Lung (tissue), 12 donors: Measurements from ENCODE around the gene BEST4. TPM values are rescaled to one million over a fixed set of nuclear protein-coding genes. Genes with fewer than 3 reads are reported as not detected.

Experiments
- ATAC-seq: fragments of 200-7000 bp; cut with Tn5 transposase; one replicate; pipeline ENCODE4 v1.9.1; 2020; ENCODE audit warnings: moderate number of reproducible peaks; ENCODE audit not compliant: insufficient read depth, low FRiP score
- DNase-seq, 3 donors: peaks; one replicate each; pipeline ENCODE4 v3.0.0-alpha.2; 2013 to 2017
- H3K27ac ChIP-seq, 2 donors: one replicate each; pipeline ENCODE4 v1.5.1; 2013; ENCODE audit warnings: mild to moderate bottlenecking in 2 of 2, moderate library complexity in 2 of 2, control low read depth in 1 of 2, inconsistent platforms in 1 of 2, low read depth in 1 of 2, low read length in 1 of 2
- H3K27me3 ChIP-seq, 3 donors: one replicate each; pipeline ENCODE4 v1.5.1; 2013; ENCODE audit warnings: low read length in 2 of 3; ENCODE audit not compliant: control insufficient read depth in 3 of 3, insufficient read depth in 3 of 3
- H3K36me3 ChIP-seq, 4 donors: one replicate each; pipeline ENCODE4 v1.5.1; 2013; ENCODE audit warnings: low read length in 4 of 4, mild to moderate bottlenecking in 1 of 4, moderate library complexity in 1 of 4; ENCODE audit not compliant: control insufficient read depth in 4 of 4, insufficient read depth in 4 of 4
- H3K4me1 ChIP-seq, 5 donors: one replicate each; pipeline ENCODE4 v1.5.1; 2013; ENCODE audit warnings: low read length in 5 of 5, mild to moderate bottlenecking in 2 of 5, moderate library complexity in 1 of 5; ENCODE audit not compliant: control insufficient read depth in 5 of 5, insufficient read depth in 5 of 5
- H3K4me3 ChIP-seq: one replicate; pipeline ENCODE4 v1.5.1; 2013; ENCODE audit warnings: mild to moderate bottlenecking, control low read depth, moderate library complexity
- H3K9ac ChIP-seq, 2 donors: one replicate each; pipeline ENCODE4 v1.5.1; 2013; ENCODE audit warnings: low read length in 2 of 2, control low read depth in 1 of 2; ENCODE audit not compliant: insufficient read depth in 1 of 2
- H3K9me3 ChIP-seq, 4 donors: one replicate each; pipeline ENCODE4 v1.5.1; 2013; ENCODE audit warnings: low read length in 3 of 4, mild to moderate bottlenecking in 1 of 4, moderate library complexity in 1 of 4; ENCODE audit not compliant: control insufficient read depth in 4 of 4, insufficient read depth in 3 of 4
- WGBS, 2 donors: extraction: QIAGEN DNeasy Blood & Tissue Kit; methylation state at CpG; one replicate each; pipeline ENCODE4 v1.1.7; 2013; 5-methylcytosine and 5-hydroxymethylcytosine counted together
- polyA plus RNA-seq, 2 donors: library from polyadenylated mRNA; stranded (reverse); fragments of 200-250 nt; gene quantifications; one replicate each; pipeline ENCODE4 v1.2.1, GENCODE V29; 2013
- total RNA-seq, 2 donors: library from RNA; depleted of rRNA in 1 of 2; stranded (reverse); fragments of >200 nt in 1 of 2; gene quantifications; one replicate each; pipeline ENCODE4 v1.2.1, GENCODE V29; 2014 to 2021
- TF ChIP-seq, protein P1 (sequence below): IDR thresholded peaks from 2 replicates; pipeline ENCODE4 v1.5.1; 2012; ENCODE audit warnings: mild to moderate bottlenecking; ENCODE audit errors: control extremely low read depth, extremely low read depth
- donor health status: control.
- donor health status: control.
- donor health status: Bipolar disorder and iron deficiency.
- donor health status: healthy.
- donor health status: DM: yes; HTN: yes; CAD: no.

Gene BEST4
- total and polyA plus RNA-seq, 4 donors, result 0.23 to 1.4 (median 0.56) TPM

DNA sequence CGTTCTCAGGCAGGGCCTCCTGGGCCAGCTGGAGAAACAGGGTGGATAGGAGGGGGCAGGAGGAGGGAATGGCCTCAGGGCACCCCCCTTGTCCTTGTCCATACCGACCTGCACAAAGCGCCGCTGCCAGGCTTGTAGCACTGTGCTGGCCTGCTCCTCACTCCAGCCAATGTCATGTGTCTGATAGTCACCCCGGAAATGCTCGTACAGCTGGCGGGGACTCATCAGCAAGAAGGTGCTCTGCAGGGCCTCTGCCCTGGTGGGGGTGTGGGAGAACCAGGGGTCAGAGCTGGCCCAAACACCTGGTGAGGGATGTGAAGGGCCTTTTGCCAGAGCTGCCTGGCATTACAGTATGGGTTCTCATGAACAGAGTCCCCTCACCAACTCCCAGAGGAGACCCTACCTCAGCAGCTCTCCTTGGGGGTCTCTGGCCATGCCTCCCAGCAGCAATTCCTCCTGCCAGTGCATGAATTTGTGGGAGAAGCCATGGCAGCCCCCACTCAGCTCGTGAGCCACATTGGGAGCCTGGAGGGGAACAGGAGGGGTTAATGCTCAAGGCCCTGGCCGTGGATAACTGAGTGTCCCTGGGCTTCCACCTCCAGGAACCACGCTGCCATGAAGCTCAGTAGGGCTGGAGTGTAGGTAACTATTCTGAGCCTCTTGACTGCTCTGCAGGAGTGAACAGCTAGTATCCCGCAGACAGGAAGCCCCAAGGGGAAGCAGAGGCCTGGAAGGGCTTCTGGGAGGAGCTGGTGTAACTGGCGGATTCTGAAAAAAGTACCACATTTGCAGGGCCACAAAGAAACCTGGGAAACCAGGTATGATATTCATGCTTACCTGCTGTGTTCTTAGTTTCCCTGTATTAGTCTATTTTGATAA, 41.8 kb upstream of the BEST4 start:
- no peak for DNase-seq
- H3K4me1 ChIP-seq, result peaks cover 0 to 10% (median 0%) of the 10 kb centered on the region in 5 donors
- 67 to 80% methylated on average over 12 of the region's 12 CpGs for WGBS, 2 donors
- ATAC-seq, result no peak
- H3K9me3 ChIP-seq, result no peaks in the 10 kb centered on the region
- no peaks in the 10 kb centered on the region for H3K27me3 ChIP-seq
- no peak overlapping the region for H3K4me3 ChIP-seq
- H3K36me3 ChIP-seq, result peaks cover 0 to 16% (median 4%) of the 10 kb centered on the region in 4 donors
- no peak overlapping the region for H3K27ac ChIP-seq
- H3K9ac ChIP-seq, result no peak overlapping the region
- TF ChIP-seq, protein P1, sequence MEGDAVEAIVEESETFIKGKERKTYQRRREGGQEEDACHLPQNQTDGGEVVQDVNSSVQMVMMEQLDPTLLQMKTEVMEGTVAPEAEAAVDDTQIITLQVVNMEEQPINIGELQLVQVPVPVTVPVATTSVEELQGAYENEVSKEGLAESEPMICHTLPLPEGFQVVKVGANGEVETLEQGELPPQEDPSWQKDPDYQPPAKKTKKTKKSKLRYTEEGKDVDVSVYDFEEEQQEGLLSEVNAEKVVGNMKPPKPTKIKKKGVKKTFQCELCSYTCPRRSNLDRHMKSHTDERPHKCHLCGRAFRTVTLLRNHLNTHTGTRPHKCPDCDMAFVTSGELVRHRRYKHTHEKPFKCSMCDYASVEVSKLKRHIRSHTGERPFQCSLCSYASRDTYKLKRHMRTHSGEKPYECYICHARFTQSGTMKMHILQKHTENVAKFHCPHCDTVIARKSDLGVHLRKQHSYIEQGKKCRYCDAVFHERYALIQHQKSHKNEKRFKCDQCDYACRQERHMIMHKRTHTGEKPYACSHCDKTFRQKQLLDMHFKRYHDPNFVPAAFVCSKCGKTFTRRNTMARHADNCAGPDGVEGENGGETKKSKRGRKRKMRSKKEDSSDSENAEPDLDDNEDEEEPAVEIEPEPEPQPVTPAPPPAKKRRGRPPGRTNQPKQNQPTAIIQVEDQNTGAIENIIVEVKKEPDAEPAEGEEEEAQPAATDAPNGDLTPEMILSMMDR, result no peak

DNA sequence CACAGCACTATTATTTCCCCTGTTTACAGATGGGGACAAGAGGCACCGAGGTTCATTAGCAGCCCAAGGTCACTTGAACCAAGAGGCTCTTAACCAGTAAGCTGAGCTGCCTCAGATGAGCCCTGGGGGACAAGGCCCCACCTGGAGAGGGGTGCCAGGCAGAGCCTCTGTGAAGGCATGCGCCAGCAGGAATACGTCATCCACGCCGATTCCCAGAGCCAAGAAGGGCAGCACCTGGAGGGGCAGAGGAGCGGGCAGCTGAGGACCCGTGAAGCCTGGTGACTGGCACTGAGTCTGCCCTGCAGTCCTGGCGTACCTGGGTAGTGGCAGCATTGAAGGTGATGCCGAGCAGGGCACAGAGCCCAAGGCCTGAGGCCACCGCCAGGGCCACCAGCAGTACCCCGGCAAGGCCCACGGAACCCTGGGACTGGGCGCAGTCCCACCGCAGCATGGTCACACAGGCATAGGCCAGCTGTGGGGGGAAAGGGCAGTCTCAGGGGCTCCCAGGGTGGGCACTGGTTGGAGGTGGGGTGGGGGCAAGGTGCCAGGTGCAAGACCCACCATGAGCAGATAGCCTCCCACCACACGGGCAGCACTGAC, 41.0 kb upstream of the BEST4 start:
- H3K27me3 ChIP-seq, result no peaks in the 10 kb centered on the region
- no peak overlapping the region for H3K9ac ChIP-seq
- ATAC-seq (no peak), DNase-seq (no peak)
- WGBS, 2 donors, result 94 to 97% methylated on average over 15 of the region's 15 CpGs
- H3K4me3 ChIP-seq, result no peak overlapping the region
- TF ChIP-seq, protein P1, result no peak
- H3K4me1 ChIP-seq, result peaks cover 0 to 10% (median 0%) of the 10 kb centered on the region in 5 donors
- H3K9me3 ChIP-seq, result no peaks in the 10 kb centered on the region
- H3K27ac ChIP-seq, result no peak overlapping the region
- H3K36me3 ChIP-seq, result peaks cover 0 to 16% (median 3%) of the 10 kb centered on the region in 4 donors

DNA sequence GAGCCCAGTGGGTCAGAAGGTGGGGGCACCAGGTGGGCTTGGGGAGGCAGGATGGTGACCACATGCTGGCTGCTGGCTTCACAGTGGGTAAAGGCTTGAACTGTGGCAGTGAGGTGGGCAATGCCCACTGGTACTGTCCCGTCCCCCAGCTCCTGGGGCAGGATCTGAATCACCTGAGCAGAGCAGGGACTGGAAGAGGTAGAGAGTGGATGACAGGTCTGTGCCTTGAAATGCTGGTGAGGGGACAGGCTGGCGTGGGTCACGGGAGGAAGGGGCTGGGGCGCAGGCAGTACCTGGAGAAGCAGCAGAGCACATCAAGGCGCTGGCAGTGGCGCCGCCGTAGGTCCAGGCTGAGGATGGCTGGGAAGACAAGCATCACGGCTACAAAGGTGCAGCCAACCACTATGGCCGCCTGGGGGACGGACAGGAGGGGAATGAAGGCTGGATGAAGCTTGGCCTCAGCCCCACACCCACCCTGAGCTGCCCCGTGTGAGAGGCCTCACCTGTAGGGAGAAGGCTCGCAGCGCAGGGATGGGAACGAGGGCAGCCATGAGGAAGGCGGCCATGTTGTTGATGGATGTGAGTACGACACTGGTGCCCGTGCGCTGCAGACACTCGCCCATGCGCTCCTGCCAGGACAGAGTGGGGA, 40.2 kb upstream of the BEST4 start:
- peaks cover 0 to 10% (median 0%) of the 10 kb centered on the region in 5 donors for H3K4me1 ChIP-seq
- no peaks in the 10 kb centered on the region for H3K27me3 ChIP-seq
- no peak overlapping the region for H3K9ac ChIP-seq
- no peaks in the 10 kb centered on the region for H3K9me3 ChIP-seq
- ATAC-seq, result no peak
- H3K36me3 ChIP-seq, result peaks cover 0 to 16% (median 3%) of the 10 kb centered on the region in 4 donors
- H3K4me3 ChIP-seq, result no peak overlapping the region
- DNase-seq, result no peak
- H3K27ac ChIP-seq, result no peak overlapping the region
- TF ChIP-seq, protein P1, result no peak
- 97% methylated on average over 21 of the region's 21 CpGs for WGBS, 2 donors
